NT2/D1 (cell line): Measurements from ENCODE around the gene SLC66A2.

ENCODE experiments used
- DNase-seq: peaks from one replicate; pipeline ENCODE4 v3.0.0-alpha.2; 2011; ENCODE audit warnings: low read depth, low spot score
- H3K27me3 ChIP-seq: 2 replicates; pipeline ENCODE4 v1.6.0; 2011; ENCODE audit warnings: mild to moderate bottlenecking; ENCODE audit not compliant: insufficient read length, insufficient read depth
- H3K36me3 ChIP-seq: 2 replicates; pipeline ENCODE4 v1.6.1; 2011; ENCODE audit warnings: mild to moderate bottlenecking, low read length, mixed read lengths; ENCODE audit not compliant: insufficient read depth, insufficient read length
- H3K4me1 ChIP-seq: 2 replicates; pipeline ENCODE4 v1.5.1; 2011; ENCODE audit not compliant: insufficient read depth, insufficient read length
- H3K4me3 ChIP-seq: 2 replicates; pipeline ENCODE4 v1.5.1; 2011; ENCODE audit warnings: low read depth; ENCODE audit not compliant: insufficient read length
- H3K9ac ChIP-seq: 2 replicates; pipeline ENCODE4 v1.6.0; 2011; ENCODE audit warnings: low read depth; ENCODE audit not compliant: insufficient read length
- H3K9me3 ChIP-seq: 2 replicates; pipeline ENCODE4 v1.5.1; 2011; ENCODE audit warnings: mild to moderate bottlenecking, low read length; ENCODE audit not compliant: insufficient read depth
- SUZ12 ChIP-seq: IDR thresholded peaks from 2 replicates; pipeline ENCODE4 v1.6.1; 2011; ENCODE audit not compliant: insufficient read length, insufficient read depth; ENCODE audit errors: extremely low read depth
- YY1 ChIP-seq: IDR thresholded peaks from 2 replicates; pipeline ENCODE4 v1.6.1; 2011; ENCODE audit not compliant: insufficient read length, insufficient read depth
- ZNF274 ChIP-seq: IDR thresholded peaks from 2 replicates; pipeline ENCODE4 v1.6.1; 2011; ENCODE audit warnings: mild to moderate bottlenecking, low read depth, low read length

The SLC66A2 gene

DNA sequence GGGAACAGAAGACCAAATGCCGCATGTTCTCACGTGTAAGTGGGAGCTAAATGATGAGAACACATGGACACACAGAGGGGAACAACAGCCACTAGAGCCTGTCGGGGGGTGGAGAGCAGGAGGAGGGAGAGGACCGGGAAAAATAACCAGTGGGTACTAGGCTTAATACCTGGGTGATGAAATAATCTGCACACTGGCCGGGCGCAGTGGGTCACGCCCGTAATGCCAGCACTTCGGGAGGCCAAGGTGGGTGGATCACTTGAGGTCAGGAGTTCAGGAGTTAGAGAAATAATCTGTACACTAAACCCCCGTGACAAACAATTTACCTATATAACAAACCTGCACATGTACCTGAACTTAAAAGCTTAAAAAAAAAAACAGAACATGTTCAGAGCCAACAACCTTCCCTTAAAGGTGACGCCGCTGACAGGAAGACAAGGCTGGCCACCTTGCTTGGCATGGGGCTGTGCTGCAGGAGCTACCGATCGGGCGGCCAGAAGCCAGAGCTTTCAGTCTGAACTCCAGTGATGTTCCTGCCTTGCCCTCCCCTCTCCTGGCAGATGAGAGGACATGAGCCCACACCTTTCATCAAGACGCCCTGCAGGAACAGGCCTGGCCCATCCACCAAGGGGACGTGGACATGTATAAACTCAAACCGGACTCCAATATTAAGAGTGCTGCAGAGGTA, 11.2 kb downstream of the SLC66A2 start:
- H3K9ac ChIP-seq, result no peak overlapping the region
- H3K27me3 ChIP-seq, result no peaks in the 10 kb centered on the region
- H3K4me1 ChIP-seq, result peaks cover 13% of the 10 kb centered on the region
- H3K4me3 ChIP-seq, result no peak overlapping the region
- no peaks in the 10 kb centered on the region for H3K9me3 ChIP-seq
- peaks cover 36% of the 10 kb centered on the region for H3K36me3 ChIP-seq
- DNase-seq, result no peak
- no peak for TF ChIP-seq SUZ12
- TF ChIP-seq YY1, result no peak
- TF ChIP-seq ZNF274, result no peak

DNA sequence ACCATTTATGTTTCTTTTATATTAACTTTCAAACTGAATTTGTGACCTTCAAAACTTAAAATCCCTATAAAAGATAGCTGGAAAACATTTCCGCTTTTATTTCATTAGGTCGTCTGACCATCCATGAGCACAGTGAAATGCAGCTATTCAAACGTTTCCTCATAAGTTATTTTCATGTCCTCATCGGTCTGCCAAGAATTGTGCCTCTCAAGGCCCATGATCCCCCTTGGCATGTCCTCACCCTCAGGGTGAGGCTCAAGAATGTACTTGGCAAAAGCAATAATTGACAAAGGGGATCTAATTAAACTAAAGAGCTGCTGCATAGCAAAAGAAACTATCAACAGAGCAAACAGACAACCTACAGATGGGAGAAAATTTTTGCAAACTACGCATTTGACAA, 12.4 kb downstream of the SLC66A2 start:
- H3K36me3 ChIP-seq, result peaks cover 39% of the 10 kb centered on the region
- no peak for TF ChIP-seq SUZ12
- peaks cover 6% of the 10 kb centered on the region for H3K4me1 ChIP-seq
- H3K27me3 ChIP-seq, result no peaks in the 10 kb centered on the region
- H3K9ac ChIP-seq, result no peak overlapping the region
- no peak for DNase-seq
- no peak overlapping the region for H3K4me3 ChIP-seq
- H3K9me3 ChIP-seq, result no peaks in the 10 kb centered on the region

GRCh38 chr18:79938196-79938595, 13.3 kb downstream of the SLC66A2 start:
- no peak for DNase-seq
- H3K36me3 ChIP-seq, result peaks cover 36% of the 10 kb centered on the region
- H3K4me1 ChIP-seq, result peaks cover 2% of the 10 kb centered on the region
- no peak for TF ChIP-seq SUZ12
- TF ChIP-seq YY1, result no peak
- no peak for TF ChIP-seq ZNF274
- H3K9me3 ChIP-seq, result peaks cover 4% of the 10 kb centered on the region
- H3K27me3 ChIP-seq, result no peaks in the 10 kb centered on the region
- no peak overlapping the region for H3K4me3 ChIP-seq
- H3K9ac ChIP-seq, result no peak overlapping the region

- Histone ChIP-seq H3K9me3 (peaks cover 13% of the 10 kb centered on the region), H3K9ac (no peak overlapping the region), H3K36me3 (peaks cover 28% of the 10 kb centered on the region), H3K27me3 (no peaks in the 10 kb centered on the region), H3K4me1 (peaks cover 2% of the 10 kb centered on the region), H3K4me3 (no peak overlapping the region)
- DNase-seq, result no peak
- TF ChIP-seq YY1, result no peak
- no peak for TF ChIP-seq ZNF274
- TF ChIP-seq SUZ12, result no peak
Measured at GRCh38 chr18:79937103-79937860, 14.2 kb downstream of the SLC66A2 start.

DNA sequence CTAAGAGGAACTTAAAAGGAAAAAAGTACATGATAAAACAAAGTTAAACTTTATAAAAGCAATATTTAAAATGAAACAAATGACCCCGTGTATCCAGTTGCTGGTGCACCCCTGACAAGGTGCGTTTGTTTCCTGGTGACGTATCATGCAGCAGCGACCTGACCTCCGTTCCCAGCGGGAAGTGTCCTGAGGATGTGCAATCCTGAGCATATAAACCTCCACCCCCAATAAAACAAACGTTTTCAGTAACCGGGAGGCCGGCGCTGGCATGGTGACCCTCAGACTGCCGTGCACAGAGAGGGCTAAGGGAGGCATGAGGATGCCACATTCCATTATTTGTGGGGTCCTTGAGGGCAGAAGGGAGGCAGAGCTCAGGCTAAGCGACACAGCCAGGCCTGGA, 14.8 kb downstream of the SLC66A2 start:
- Histone ChIP-seq H3K9me3 (peaks cover 18% of the 10 kb centered on the region), H3K4me3 (no peak overlapping the region), H3K9ac (no peak overlapping the region), H3K36me3 (peaks cover 22% of the 10 kb centered on the region), H3K4me1 (peaks cover 2% of the 10 kb centered on the region), H3K27me3 (no peaks in the 10 kb centered on the region)
- no peak for DNase-seq
- TF ChIP-seq YY1, result no peak
- no peak for TF ChIP-seq SUZ12
- TF ChIP-seq ZNF274, result no peak

GRCh38 chr18:79935925-79936324, 15.5 kb downstream of the SLC66A2 start:
- DNase-seq, result no peak
- Histone ChIP-seq H3K9me3 (peaks cover 25% of the 10 kb centered on the region), H3K36me3 (peaks cover 16% of the 10 kb centered on the region)

GRCh38 chr18:79935499-79935898, 16.0 kb downstream of the SLC66A2 start:
- Histone ChIP-seq H3K4me1 (peaks cover 2% of the 10 kb centered on the region), H3K9me3 (peaks cover 29% of the 10 kb centered on the region), H3K9ac (no peak overlapping the region), H3K4me3 (no peak overlapping the region), H3K36me3 (peaks cover 12% of the 10 kb centered on the region), H3K27me3 (no peaks in the 10 kb centered on the region)
- no peak for DNase-seq
- no peak for TF ChIP-seq YY1
- no peak for TF ChIP-seq ZNF274
- no peak for TF ChIP-seq SUZ12

More at GRCh38 chr18:79935925-79936324, 15.5 kb downstream of the SLC66A2 start:
- no peak overlapping the region for H3K9ac ChIP-seq
- no peak overlapping the region for H3K4me3 ChIP-seq
- no peaks in the 10 kb centered on the region for H3K27me3 ChIP-seq
- H3K4me1 ChIP-seq, result peaks cover 2% of the 10 kb centered on the region
- TF ChIP-seq ZNF274 (no peak), SUZ12 (no peak), YY1 (no peak)
